WERI-Rb-1 (cell line): ENCODE measurements around the gene ANKRD33B.

Experiments used
- DNase-seq: peaks from one replicate; pipeline ENCODE4 v3.0.0-alpha.2; 2020
- H3K27ac ChIP-seq: fragments of 250-450 bp; sonication (Bioruptor Pico); 2 replicates; pipeline ENCODE4 v1.5.1; 2020; ENCODE audit warnings: mild to moderate bottlenecking, moderate library complexity
- H3K27me3 ChIP-seq: fragments of 250-450 bp; sonication (Bioruptor Pico); 2 replicates; pipeline ENCODE4 v1.5.1; 2021; ENCODE audit warnings: mild to moderate bottlenecking, low read depth, moderate library complexity; ENCODE audit not compliant: insufficient read depth, severe bottlenecking
- H3K36me3 ChIP-seq: fragments of 250-450 bp; sonication (Bioruptor Pico); 2 replicates; pipeline ENCODE4 v1.5.1; 2020; ENCODE audit warnings: mild to moderate bottlenecking, moderate library complexity
- H3K4me3 ChIP-seq: 2 replicates; pipeline ENCODE4 v1.5.1; 2011; ENCODE audit warnings: low read depth, mild to moderate bottlenecking, control low read depth, low read length
- H3K9me3 ChIP-seq: fragments of 250-450 bp; sonication (Bioruptor Pico); 2 replicates; pipeline ENCODE4 v1.5.1; 2021; ENCODE audit warnings: mild to moderate bottlenecking, moderate library complexity; ENCODE audit not compliant: severe bottlenecking
- CTCF ChIP-seq: IDR thresholded peaks from 2 replicates; pipeline ENCODE4 v1.5.1; 2011; ENCODE audit warnings: low read depth, mild to moderate bottlenecking, control low read depth, inconsistent platforms, low read length

ANKRD33B gene

DNA sequence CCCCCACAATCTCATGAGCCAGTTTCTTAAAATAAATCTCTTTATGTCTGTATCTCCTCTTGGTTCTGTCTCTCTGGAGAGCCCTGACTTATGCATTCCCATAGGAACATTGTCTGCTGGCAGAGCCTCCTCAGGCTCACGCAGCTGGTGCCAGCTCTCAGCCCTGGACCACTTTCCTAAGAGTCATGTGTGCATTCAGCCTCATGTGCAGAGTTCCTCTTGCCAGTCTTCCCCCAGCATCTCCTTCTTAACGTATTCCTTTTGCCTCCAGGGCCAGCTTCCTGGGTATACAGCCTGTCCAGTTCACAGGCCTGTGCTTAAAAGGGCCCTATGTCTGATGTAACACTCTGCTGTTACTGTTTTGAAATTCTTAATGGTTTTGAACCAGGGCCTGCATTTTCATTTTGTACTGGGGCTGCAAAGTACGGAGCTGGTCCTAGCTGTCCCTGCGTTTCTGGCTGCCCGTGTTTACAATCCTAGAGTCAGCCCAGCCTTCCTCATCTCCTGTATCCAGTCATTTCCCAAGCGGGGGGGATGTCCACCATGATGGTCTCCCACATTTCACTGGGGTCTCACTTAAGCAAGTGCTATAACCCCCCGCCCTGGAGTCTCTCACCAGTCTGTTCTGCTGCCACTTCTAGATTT lies 18.1 kb downstream of the ANKRD33B start:
- H3K27ac ChIP-seq: no peak overlapping the region
- DNase-seq: no peak
- H3K36me3 ChIP-seq: peaks cover 28% of the 10 kb centered on the region
- no peak for TF ChIP-seq CTCF
- H3K9me3 ChIP-seq: no peaks in the 10 kb centered on the region
- no peaks in the 10 kb centered on the region for H3K27me3 ChIP-seq
- H3K4me3 ChIP-seq: no peak overlapping the region

DNA sequence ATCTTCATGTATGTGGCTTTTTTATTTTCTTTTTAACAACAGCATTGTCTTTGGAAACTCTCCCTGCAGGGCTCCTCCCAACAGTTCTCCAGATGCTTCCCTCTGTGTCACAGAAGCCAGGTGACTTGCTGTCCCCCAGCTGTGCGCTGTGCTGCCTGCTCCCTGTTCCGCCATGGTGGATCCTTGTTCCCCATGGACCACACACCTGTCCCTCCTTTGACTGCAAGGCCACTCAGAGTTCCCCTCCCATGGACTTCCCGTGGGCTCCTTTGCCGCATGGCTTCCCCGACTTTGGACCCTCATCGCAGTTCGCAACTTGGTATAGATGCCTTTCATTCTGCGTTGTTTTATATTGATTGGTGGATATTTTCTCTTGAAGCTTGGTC lies 18.6 kb downstream of the ANKRD33B start:
- no peak overlapping the region for H3K4me3 ChIP-seq
- no peak overlapping the region for H3K27ac ChIP-seq
- TF ChIP-seq CTCF: no peak
- no peaks in the 10 kb centered on the region for H3K9me3 ChIP-seq
- no peaks in the 10 kb centered on the region for H3K27me3 ChIP-seq
- DNase-seq: no peak
- peaks cover 28% of the 10 kb centered on the region for H3K36me3 ChIP-seq

GRCh38 chr5:10583663-10584572 lies 20.0 kb downstream of the ANKRD33B start:
- no peaks in the 10 kb centered on the region for H3K9me3 ChIP-seq
- DNase-seq: peak; percentile 86
- H3K27me3 ChIP-seq: no peaks in the 10 kb centered on the region
- no peak for TF ChIP-seq CTCF
- peak overlapping the region; percentile 36 for H3K27ac ChIP-seq
- no peak overlapping the region for H3K4me3 ChIP-seq
- H3K36me3 ChIP-seq: peaks cover 20% of the 10 kb centered on the region

GRCh38 chr5:10584714-10585517 lies 21.0 kb downstream of the ANKRD33B start:
- peaks cover 22% of the 10 kb centered on the region for H3K36me3 ChIP-seq
- no peak overlapping the region for H3K4me3 ChIP-seq
- H3K27me3 ChIP-seq: no peaks in the 10 kb centered on the region
- TF ChIP-seq CTCF: no peak
- peak overlapping the region; percentile 8; the same call in 1 of the 2 replicates for H3K27ac ChIP-seq
- no peaks in the 10 kb centered on the region for H3K9me3 ChIP-seq
- DNase-seq: no peak

GRCh38 chr5:10585518-10585915 lies 21.6 kb downstream of the ANKRD33B start:
- Histone ChIP-seq H3K9me3 (no peaks in the 10 kb centered on the region), H3K27ac (no peak overlapping the region), H3K4me3 (no peak overlapping the region), H3K27me3 (no peaks in the 10 kb centered on the region), H3K36me3 (peaks cover 22% of the 10 kb centered on the region)
- TF ChIP-seq CTCF: no peak
- no peak for DNase-seq
